CD4-positive, alpha-beta T cell treated with Interferon alpha-2 for 1 hour (primary cell): Measurements from ENCODE around the gene TAOK2.
A peak's percentile ranks its signal among the peaks of the same experiment; 100 is the strongest.
"Not testable (repeated sequence)": the region's sequence is repeated elsewhere in the genome, so short reads cannot be mapped to it uniquely, and the experiment has no call there.

ENCODE experiments used
- DNase-seq, 2 donors: peaks; one replicate each; pipeline ENCODE4 v3.0.0-alpha.2; 2020 to 2022

The TAOK2 gene

GRCh38 chr16:29973384-29974246, at the start of gene TAOK2:
TAOK2 (plus strand) TSS chr16:29973868; CDS start chr16:29977773, 3,905 bp downstream.
- DNase-seq = peak; percentile 98 to 99

GRCh38 chr16:29925105-29925756, 48.4 kb upstream of the TAOK2 start:
- DNase-seq = no peak

- peak; percentile 89 to 94 for DNase-seq
Measured at GRCh38 chr16:29925781-29926710, 47.6 kb upstream of the TAOK2 start, which contains the start of gene KCTD13. KCTD13 (minus strand) TSS chr16:29926226; CDS start chr16:29926033, 193 bp downstream.

- DNase-seq = no peak
Measured at GRCh38 chr16:29926711-29927052, 47.0 kb upstream of the TAOK2 start.

GRCh38 chr16:29927070-29927905, 46.4 kb upstream of the TAOK2 start:
- DNase-seq = no peak

- DNase-seq = not testable (repeated sequence)
Measured at GRCh38 chr16:29931750-29932149, 41.9 kb upstream of the TAOK2 start.

GRCh38 chr16:29940656-29941055, 33.0 kb upstream of the TAOK2 start:
- no peak for DNase-seq

GRCh38 chr16:29943846-29944799, 29.5 kb upstream of the TAOK2 start:
- DNase-seq = no peak

GRCh38 chr16:29947897-29948296, 25.8 kb upstream of the TAOK2 start:
- DNase-seq = no peak

- no peak for DNase-seq
Measured at GRCh38 chr16:29950806-29951461, 22.7 kb upstream of the TAOK2 start.

- no peak for DNase-seq
Measured at GRCh38 chr16:29951625-29952365, 21.9 kb upstream of the TAOK2 start.

GRCh38 chr16:29958756-29959155, 14.9 kb upstream of the TAOK2 start:
- DNase-seq = no peak

GRCh38 chr16:29959293-29959692, 14.4 kb upstream of the TAOK2 start:
- DNase-seq = no peak

GRCh38 chr16:29959821-29960220, 13.8 kb upstream of the TAOK2 start:
- DNase-seq = not testable (repeated sequence)

- no peak for DNase-seq
Measured at GRCh38 chr16:29961127-29961478, 12.6 kb upstream of the TAOK2 start.

- DNase-seq = peak; percentile 92 to 97
Measured at GRCh38 chr16:29961479-29962343, 12.0 kb upstream of the TAOK2 start, which contains the start of gene TMEM219. TMEM219 (plus strand) TSS chr16:29962079; CDS start chr16:29963144, 1,065 bp downstream.

- peak in 1 of 2 donors; percentile 18 for DNase-seq
Measured at GRCh38 chr16:29962344-29962994, 11.2 kb upstream of the TAOK2 start.
